ENCODE data around the gene CEND1.

DNA sequence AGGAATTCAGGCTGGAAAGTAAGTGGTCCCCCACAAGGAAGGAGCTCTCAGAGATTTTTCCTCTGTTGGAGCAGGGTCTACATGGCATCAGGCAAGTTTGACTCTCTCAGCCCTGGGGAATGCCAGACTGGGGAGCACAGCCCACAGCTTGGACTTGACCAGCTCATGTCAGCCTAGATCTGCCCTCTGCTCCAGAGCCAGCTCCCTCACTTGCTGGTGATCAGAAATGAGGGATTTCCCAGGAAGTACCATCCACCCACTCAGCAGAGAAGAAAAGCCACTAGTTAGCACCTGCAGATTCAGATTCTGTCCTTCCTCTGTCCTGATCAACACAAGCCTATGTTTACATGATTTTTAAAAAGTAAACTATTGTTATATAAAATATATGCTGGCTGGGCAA lies 29.7 kb downstream of the CEND1 start:
- no peak for TF ChIP-seq GATA2 (IDR thresholded peaks at IDR 0.05; ENCODE audit: low read depth, low read length)
- no peak for TF ChIP-seq GATA3 (IDR thresholded peaks at IDR 0.05; ENCODE audit: low read depth, low read length)

Data from SH-SY5Y (cell line).